Midbrain (tissue), 1 donor: ENCODE measurements around the gene CNPY1.
"Not testable (repeated sequence)": the region's sequence is repeated elsewhere in the genome, so short reads cannot be mapped to it uniquely, and the experiment has no call there.

Source experiments
- DNase-seq: peaks from one replicate; lab custom pipeline; 2025; lab: John Stamatoyannopoulos, UW

The CNPY1 gene

DNA sequence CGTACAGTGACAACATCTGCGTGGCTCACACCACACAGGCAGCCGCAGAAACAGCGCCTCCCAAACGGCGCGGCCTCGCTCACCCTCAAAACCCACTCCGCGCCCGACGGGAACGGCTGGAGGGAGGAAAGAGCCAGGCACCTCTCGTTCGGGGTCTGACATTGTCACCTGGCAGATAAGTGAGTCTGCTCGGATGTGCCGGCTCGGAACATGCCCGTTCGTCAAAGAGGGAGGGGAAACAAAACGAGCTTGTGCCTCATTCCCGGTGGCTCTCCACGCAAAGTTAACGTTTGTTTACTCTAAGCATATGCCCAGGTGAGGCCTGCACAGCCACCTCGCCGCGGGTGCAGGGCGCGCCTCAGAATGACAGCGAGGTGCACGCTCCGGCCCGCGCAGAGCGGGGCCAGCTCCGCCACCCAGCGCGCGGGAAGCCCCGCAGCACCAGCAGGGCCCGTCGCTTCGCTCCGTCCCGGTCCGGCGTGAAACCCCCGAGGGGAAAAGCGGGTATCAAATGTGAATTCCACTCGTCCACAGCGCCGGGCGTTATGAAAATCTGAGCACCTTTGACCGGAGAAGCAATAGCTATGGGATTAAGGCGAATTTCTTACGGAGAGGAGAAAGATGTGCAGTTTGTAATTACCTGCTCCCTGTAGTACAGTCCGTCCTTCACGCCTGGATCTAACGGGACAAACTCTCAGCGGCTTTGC, 13.1 kb downstream of the CNPY1 start:
- no peak for DNase-seq

- no peak for DNase-seq
These were observed 13.6 kb downstream of the CNPY1 start for GRCh38 chr7:155532792-155533119.

GRCh38 chr7:155531681-155532080, 14.7 kb downstream of the CNPY1 start:
- no peak for DNase-seq

- no peak for DNase-seq
These were observed 15.8 kb downstream of the CNPY1 start for GRCh38 chr7:155530601-155531000.

- no peak for DNase-seq
These were observed 16.5 kb downstream of the CNPY1 start for GRCh38 chr7:155529845-155530244.

DNA sequence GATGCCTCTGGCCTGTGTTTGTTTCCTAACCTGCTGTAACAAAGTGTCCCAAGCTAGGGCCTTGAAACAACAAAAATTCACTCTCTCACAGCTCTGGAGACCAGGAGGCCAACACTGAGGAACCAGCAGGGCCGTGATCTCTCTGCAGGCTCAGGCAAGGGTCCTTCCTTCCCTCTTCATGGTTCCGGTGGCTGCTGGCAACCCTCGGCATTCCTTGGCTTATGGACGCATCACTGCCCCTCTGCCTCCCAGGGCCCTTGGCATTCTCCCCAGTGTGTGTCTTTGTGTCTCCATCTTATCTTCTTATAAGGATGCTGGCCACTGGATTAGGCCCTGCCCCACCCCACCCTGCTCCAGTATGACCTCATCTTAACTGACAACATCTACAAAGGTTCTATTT, 17.0 kb downstream of the CNPY1 start:
- no peak for DNase-seq

DNA sequence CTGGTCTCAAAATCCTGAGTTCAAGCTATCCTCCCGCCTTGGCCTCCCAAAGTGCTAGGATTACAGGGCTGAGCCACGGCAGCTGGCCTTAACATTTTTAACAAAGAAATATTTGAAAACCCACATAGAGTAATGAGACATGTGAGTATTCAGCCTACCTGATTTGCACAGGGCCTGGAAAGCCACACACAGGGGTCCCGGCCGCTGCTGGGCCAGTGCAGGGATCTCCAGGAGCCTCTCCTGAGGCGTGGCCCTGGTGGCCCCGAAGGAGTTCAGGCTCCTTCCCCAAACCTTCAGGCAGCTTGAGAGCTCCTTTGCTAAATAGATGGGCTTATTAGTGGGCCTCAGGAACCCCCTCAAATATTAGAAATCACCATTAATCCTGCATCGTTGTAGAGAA, 18.7 kb downstream of the CNPY1 start:
- no peak for DNase-seq

DNA sequence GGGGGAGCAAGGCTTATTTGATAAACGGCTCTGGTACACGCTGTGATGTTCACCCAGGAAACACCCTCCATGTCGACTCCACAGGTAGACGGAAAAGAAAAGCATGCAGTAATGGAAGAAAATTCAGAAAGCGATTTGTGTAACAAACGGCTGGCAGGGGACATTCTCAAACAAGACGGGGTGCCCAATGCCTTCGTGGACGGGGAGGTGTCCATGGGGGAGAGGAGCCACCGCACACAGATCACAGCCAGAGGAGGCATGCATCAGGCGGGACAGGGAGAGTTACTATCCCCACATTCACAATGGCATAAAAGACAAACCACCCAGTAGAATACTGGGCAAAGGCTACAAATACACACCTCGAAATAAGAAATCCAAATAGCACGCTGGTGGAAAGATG, 20.1 kb downstream of the CNPY1 start:
- DNase-seq: no peak

DNA sequence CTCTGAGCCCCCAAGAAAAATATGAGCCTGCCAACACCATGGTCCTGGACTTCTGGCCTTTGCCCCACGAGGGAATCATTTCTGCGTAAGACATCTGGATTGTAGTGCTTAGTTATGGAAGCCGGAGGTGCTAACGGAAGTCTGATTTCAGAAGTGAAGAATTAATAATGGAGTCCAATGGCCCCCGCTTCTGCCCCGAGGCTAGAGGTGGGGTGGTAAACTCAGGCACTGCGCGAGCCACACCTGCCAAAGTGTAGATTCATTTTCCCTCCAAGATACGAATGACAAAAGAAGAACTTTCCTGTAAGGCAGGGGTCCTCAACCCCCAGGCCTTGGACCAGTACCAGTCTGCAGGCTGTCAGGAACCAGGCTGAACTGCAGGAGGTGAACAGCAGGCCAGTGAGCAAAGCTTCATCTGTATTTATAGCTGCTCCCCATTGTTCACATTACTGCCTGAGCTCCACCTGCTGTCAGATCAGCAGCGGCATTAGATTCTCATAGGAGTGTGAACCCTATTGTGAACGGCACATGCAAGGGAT, 22.3 kb downstream of the CNPY1 start:
- no peak for DNase-seq

- no peak for DNase-seq
These were observed 23.1 kb downstream of the CNPY1 start for GRCh38 chr7:155523168-155523675.

GRCh38 chr7:155521743-155522398, 24.5 kb downstream of the CNPY1 start:
- DNase-seq: no peak

GRCh38 chr7:155521007-155521742, 25.2 kb downstream of the CNPY1 start:
- no peak for DNase-seq

DNA sequence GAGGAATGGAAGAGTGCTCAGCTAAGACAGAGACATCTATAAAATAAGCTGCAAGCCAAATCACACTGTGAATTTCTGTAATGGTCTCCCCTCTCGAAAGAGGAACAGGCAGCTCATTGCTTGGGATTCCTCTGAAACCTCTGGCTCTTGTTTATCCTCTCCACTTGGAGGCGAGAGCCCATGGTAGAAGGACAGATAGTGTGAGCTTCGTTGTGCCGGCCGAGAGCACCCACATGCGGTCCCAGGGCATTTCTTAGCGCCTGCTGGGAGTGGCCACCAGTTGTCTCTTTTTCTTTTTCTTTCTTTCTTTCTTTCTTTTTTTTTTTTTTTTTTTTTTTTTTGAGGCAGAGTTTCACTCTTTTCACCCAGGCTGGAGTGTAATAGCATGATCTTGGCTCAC, 26.2 kb downstream of the CNPY1 start:
- no peak for DNase-seq

DNA sequence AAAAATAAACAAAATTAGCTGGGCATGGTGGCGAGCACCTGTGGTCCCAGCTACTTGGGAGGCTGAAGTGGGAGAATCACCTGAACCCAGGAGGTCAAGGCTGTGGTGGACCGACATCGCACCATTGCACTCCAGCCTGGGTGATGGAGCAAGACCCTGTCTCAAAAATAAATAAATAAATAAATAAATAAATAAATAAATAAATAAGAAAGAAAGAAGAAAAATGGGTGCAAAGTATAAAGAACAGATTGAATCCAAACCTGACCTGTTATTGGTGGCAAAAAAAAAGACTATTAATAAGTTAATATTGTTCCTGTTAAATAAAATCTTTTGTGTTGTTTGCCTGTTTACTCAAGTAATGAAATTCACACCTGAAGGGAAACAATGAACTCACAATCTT, 27.0 kb downstream of the CNPY1 start:
- DNase-seq: not testable (repeated sequence)

GRCh38 chr7:155518633-155519032, 27.7 kb downstream of the CNPY1 start:
- no peak for DNase-seq

DNA sequence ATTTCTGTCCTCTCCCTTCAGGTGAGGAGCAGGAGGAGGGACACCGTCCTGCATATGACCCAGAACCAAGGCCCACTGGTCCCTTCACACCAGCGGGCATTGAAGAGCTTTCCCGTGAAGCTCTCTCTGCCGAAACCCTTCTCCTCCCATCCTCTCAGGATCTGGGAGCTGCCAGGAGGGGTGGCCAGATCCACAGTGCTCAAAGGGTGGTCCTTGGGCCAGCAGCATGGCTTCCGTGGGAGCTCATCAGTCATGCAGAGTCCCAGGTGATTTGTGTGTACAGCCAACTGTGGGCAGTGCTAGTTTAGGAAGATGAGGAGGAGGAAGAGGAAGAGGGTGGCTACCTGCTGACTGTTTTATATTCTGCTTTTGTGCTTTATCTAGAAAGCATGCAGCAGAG, 28.4 kb downstream of the CNPY1 start:
- DNase-seq: no peak

GRCh38 chr7:155517452-155517851, 28.9 kb downstream of the CNPY1 start:
- DNase-seq: no peak

GRCh38 chr7:155516466-155516865, 29.9 kb downstream of the CNPY1 start:
- no peak for DNase-seq

DNA sequence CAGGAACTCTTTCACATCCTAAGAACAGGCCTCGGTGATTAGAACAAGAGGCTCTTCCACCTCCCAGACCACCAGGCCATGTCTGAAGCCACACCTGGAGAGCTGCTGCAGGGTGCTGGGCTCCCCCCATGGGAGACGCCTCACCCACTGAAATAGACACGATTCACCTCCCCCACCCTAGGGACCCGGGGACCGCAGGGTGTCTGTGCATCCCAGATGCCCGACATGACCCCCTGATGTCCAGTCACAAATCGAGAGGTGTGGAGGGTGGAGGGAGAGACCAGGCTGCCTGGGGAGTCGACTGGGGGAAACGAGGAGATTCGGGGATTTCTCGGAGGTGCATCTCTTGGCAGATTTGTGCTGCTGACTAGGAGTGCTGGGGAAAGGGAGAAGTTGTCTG, 31.0 kb downstream of the CNPY1 start:
- DNase-seq: no peak

- DNase-seq: no peak
These were observed 32.1 kb downstream of the CNPY1 start for GRCh38 chr7:155514296-155514695.

- DNase-seq: no peak
These were observed 32.6 kb downstream of the CNPY1 start for GRCh38 chr7:155513543-155514285.

DNA sequence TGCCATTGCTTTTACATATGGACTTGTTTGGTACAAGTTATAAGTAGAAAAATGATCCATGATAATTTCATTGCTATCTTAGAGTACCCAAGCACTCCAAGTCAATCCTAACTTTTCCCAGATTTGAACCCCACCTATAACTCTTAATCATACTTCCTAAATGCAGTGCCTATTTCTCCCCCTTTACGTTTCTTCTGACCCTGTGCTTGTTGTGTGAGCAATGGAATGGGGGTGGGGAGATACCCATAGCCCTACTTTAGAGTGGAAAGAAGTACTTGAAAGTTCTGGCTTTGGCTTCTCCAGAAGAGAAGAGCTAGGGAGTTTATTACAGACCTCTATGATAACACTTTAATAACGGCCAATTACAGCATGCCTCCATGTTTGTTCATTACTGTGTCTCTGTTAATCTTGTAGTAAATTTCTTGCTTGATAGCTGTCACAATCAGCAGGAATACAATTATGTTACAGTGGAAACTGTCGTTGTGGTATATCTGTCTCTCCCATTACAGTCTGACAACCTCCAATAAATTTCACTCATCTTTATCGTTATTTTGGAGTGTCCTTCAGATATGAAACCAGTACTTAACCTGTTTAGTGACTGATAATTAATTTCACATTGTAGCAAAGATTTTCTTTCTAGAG, 34.0 kb downstream of the CNPY1 start:
- DNase-seq: no peak
